ENCODE results near the gene FAR1. TPM values are rescaled to one million over a fixed set of nuclear protein-coding genes. Genes with fewer than 3 reads are reported as not detected.
"Not testable (repeated sequence)": the region's sequence is repeated elsewhere in the genome, so short reads cannot be mapped to it uniquely, and the experiment has no call there.

FAR1 gene
- polyA plus RNA-seq, 1 donor from 2014 or later, result 14.0 TPM

DNA sequence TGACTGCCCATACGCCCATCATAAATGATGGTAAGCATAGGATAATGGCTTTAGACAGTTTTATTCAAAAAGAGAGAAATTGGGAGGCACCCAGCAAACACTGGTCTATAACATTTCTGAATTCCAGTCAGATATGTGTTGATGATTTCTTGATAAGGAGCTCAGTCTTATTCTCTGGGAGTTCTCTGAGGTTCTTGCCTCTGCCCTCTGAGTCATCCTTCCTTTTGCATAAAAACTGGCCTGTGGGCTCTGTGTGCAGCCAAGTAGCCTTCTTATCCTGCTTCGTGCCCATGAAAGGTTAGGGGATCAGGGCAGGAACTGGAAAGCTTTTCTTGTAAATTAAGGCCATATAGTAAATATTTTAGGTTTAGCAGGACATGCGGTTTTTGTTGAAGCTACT, 48.9 kb downstream of the FAR1 start:
- peaks cover 16% of the 10 kb centered on the region for H3K36me3 Mint-ChIP-seq
- peaks cover 0 to 3% (median 0%) of the 10 kb centered on the region in 3 donors for H3K4me1 Mint-ChIP-seq
- no peak overlapping the region for H3K4me3 Mint-ChIP-seq
- no peaks in the 10 kb centered on the region for H3K9me3 Mint-ChIP-seq
- H3K27ac Mint-ChIP-seq, result no peak overlapping the region
- H3K27me3 Mint-ChIP-seq, result no peaks in the 10 kb centered on the region

DNA sequence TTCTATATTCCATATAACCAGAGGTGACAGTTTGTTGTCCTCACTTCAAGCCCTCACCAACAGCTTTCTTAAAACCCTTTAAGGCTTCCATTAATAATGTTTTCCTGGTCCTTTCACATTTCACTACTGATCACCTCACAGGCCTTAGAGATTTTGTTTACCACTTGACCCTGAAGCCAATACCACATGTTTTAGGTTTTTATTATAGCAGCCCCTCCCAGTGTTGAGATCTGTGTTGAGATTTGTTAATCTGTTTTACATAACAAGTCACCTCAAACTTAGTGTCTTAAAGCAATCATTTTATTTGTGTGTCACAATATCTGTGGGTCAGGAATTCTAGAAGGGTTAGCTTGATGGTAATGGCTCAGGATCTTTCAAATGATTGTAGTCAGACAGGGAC, 49.9 kb downstream of the FAR1 start:
- Mint-ChIP-seq H3K9me3 (no peaks in the 10 kb centered on the region), H3K4me1 (peaks cover 0 to 3% (median 0%) of the 10 kb centered on the region in 3 donors), H3K27me3 (no peaks in the 10 kb centered on the region), H3K4me3 (no peak overlapping the region), H3K36me3 (peaks cover 19% of the 10 kb centered on the region), H3K27ac (no peak overlapping the region)

GRCh38 chr11:13720940-13721339, 52.5 kb downstream of the FAR1 start:
- Mint-ChIP-seq H3K27ac (peak overlapping the region in 1 of 3 donors; percentile 20), H3K9me3 (no peaks in the 10 kb centered on the region), H3K27me3 (no peaks in the 10 kb centered on the region), H3K4me1 (no peaks in the 10 kb centered on the region), H3K36me3 (peaks cover 20% of the 10 kb centered on the region), H3K4me3 (no peak overlapping the region)

- Mint-ChIP-seq H3K36me3 (peaks cover 20% of the 10 kb centered on the region), H3K9me3 (no peaks in the 10 kb centered on the region), H3K27ac (no peak overlapping the region), H3K4me1 (no peaks in the 10 kb centered on the region), H3K4me3 (no peak overlapping the region), H3K27me3 (no peaks in the 10 kb centered on the region)
Measured at GRCh38 chr11:13721760-13722159, 53.3 kb downstream of the FAR1 start.

GRCh38 chr11:13726456-13726855, 58.0 kb downstream of the FAR1 start:
- Mint-ChIP-seq H3K27ac (no peak overlapping the region), H3K4me1 (no peaks in the 10 kb centered on the region), H3K9me3 (no peaks in the 10 kb centered on the region), H3K36me3 (peaks cover 15% of the 10 kb centered on the region), H3K4me3 (no peak overlapping the region), H3K27me3 (no peaks in the 10 kb centered on the region)

DNA sequence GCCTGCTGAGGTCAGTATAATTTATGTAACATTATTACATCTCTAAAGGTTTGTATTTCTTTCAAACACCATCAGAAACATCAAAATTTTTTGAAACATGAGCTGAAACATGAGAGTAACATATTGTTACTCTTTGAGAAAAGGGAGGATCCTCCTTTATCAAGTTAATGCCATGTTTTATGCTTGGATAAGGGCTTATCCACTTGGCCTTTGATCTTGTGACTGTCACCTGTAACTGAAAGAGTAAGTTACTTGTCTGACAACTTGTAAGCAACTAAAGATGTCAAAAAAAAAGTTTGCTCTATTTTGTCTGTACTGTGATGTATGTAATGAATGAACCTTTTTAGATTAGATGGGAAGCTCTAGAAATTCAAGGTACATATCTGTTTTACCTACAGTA, 59.6 kb downstream of the FAR1 start:
- Mint-ChIP-seq H3K9me3 (no peaks in the 10 kb centered on the region), H3K27ac (no peak overlapping the region), H3K4me1 (no peaks in the 10 kb centered on the region), H3K36me3 (peaks cover 10% of the 10 kb centered on the region), H3K27me3 (no peaks in the 10 kb centered on the region), H3K4me3 (no peak overlapping the region)

DNA sequence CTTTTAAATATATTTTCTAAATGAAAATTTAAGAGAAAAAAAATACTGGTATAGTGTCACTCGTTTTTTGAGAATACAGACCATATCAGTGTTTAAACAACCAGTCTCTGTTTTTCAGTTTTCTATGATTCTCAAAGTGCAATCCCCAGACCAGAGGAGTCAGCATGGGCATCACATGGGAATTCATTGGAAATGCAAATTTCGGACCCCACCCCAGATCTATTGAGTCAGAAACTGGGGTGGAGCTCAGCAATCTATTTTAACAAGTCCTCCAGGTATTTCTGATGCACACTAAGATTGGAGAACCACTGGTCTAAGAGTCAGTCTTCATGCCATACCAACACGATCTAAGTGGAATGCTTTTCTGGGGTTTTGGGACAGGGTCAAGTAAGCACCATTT, 66.1 kb downstream of the FAR1 start:
- no peak overlapping the region for H3K4me3 Mint-ChIP-seq
- H3K9me3 Mint-ChIP-seq, result no peaks in the 10 kb centered on the region
- no peaks in the 10 kb centered on the region for H3K27me3 Mint-ChIP-seq
- H3K4me1 Mint-ChIP-seq, result peaks cover 0 to 2% (median 0%) of the 10 kb centered on the region in 3 donors
- no peak overlapping the region for H3K27ac Mint-ChIP-seq
- H3K36me3 Mint-ChIP-seq, result no peaks in the 10 kb centered on the region

- H3K27me3 Mint-ChIP-seq, result peaks cover 21% of the 10 kb centered on the region
- H3K36me3 Mint-ChIP-seq, result no peaks in the 10 kb centered on the region
- no peaks in the 10 kb centered on the region for H3K4me1 Mint-ChIP-seq
- peaks cover 0 to 3% (median 0%) of the 10 kb centered on the region in 3 donors for H3K9me3 Mint-ChIP-seq
- H3K4me3 Mint-ChIP-seq, result no peak overlapping the region
- no peak overlapping the region for H3K27ac Mint-ChIP-seq
Measured at GRCh38 chr11:13745165-13745564, 76.7 kb downstream of the FAR1 start.

GRCh38 chr11:13753316-13753715, 84.8 kb downstream of the FAR1 start:
- not testable (repeated sequence) for H3K4me3 Mint-ChIP-seq, H3K27ac Mint-ChIP-seq, H3K4me1 Mint-ChIP-seq, H3K36me3 Mint-ChIP-seq, H3K9me3 Mint-ChIP-seq
- H3K27me3 Mint-ChIP-seq, result peaks cover 10% of the 10 kb centered on the region

DNA sequence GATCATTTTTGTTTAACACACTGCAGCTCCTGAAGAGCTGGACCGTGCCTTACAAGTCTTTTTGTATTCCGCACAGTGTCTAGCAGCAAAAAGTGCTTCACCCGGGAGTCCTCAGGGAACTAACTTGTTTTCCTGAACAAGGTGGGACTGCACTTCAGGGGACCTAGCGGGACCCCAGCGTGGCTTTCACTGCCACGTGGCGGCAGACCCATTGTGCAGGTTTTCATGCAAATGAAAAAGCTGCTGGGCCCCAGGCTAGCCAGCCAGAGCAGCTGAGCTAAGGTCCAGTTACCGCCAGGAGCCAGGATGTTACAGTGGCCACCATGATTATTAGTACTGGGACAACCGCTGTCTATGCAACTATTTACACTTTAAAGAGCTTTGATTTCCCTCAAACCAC, 90.6 kb downstream of the FAR1 start:
- Mint-ChIP-seq H3K27me3 (no peaks in the 10 kb centered on the region), H3K9me3 (no peaks in the 10 kb centered on the region), H3K4me1 (no peaks in the 10 kb centered on the region), H3K27ac (no peak overlapping the region), H3K4me3 (no peak overlapping the region), H3K36me3 (peaks cover 1% of the 10 kb centered on the region)

DNA sequence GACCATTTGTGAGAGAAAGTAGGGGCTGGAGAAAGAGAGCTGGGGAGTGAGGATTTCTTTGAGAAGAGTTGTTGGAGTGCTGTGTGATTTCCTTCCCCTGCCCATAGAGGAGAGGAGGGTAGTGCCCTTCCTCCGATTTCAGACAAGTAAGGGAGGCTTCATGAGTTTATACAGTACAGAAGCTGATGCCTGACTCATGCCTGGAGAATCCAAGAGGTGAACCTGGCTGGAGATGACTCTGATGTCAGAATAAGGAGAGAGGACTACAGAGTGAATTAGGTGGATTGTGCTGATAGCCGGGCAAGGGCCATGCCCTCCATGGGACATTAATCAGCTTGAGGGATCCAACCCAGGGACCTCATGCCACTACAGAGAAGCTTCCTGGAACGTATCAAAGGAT, 91.6 kb downstream of the FAR1 start:
- Mint-ChIP-seq H3K27ac (no peak overlapping the region), H3K9me3 (no peaks in the 10 kb centered on the region), H3K4me1 (no peaks in the 10 kb centered on the region), H3K36me3 (peaks cover 1% of the 10 kb centered on the region), H3K4me3 (no peak overlapping the region), H3K27me3 (peaks cover 3% of the 10 kb centered on the region)

- no peak overlapping the region for H3K4me3 Mint-ChIP-seq
- H3K27me3 Mint-ChIP-seq, result peaks cover 3% of the 10 kb centered on the region
- H3K9me3 Mint-ChIP-seq, result no peaks in the 10 kb centered on the region
- no peaks in the 10 kb centered on the region for H3K4me1 Mint-ChIP-seq
- peaks cover 1% of the 10 kb centered on the region for H3K36me3 Mint-ChIP-seq
- no peak overlapping the region for H3K27ac Mint-ChIP-seq
Measured at GRCh38 chr11:13761250-13761649, 92.8 kb downstream of the FAR1 start.

- peaks cover 1% of the 10 kb centered on the region for H3K36me3 Mint-ChIP-seq
- H3K27ac Mint-ChIP-seq, result no peak overlapping the region
- H3K9me3 Mint-ChIP-seq, result no peaks in the 10 kb centered on the region
Measured at GRCh38 chr11:13761716-13762115, 93.2 kb downstream of the FAR1 start.

GRCh38 chr11:13762718-13763117, 94.2 kb downstream of the FAR1 start:
- Mint-ChIP-seq H3K4me1 (no peaks in the 10 kb centered on the region), H3K36me3 (peaks cover 1% of the 10 kb centered on the region), H3K27me3 (peaks cover 3% of the 10 kb centered on the region), H3K9me3 (no peaks in the 10 kb centered on the region), H3K27ac (no peak overlapping the region), H3K4me3 (no peak overlapping the region)

More at GRCh38 chr11:13761716-13762115, 93.2 kb downstream of the FAR1 start:
- Mint-ChIP-seq H3K4me3 (no peak overlapping the region), H3K27me3 (peaks cover 3% of the 10 kb centered on the region), H3K4me1 (no peaks in the 10 kb centered on the region)

DNA sequence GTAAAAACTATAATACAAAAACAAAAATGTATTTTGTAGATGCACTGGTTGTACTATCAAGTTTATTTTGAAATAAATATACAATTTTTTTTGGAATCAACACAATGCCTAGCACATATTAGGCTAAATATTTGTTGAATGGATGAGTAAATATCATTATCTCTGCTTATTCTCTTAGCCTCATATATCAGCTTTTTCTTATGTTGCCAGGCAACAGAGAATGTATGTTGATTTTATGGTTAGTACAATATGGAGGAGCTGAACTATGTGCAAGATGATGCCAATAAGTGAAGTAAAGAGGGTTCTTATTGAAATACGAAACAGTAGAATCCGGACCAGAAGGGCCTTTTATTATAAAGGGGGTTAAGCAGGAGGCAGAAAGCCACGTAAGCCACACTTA, 94.9 kb downstream of the FAR1 start:
- no peak overlapping the region for H3K27ac Mint-ChIP-seq
- H3K27me3 Mint-ChIP-seq, result peaks cover 3% of the 10 kb centered on the region
- peaks cover 1% of the 10 kb centered on the region for H3K36me3 Mint-ChIP-seq
- H3K9me3 Mint-ChIP-seq, result no peaks in the 10 kb centered on the region
- no peak overlapping the region for H3K4me3 Mint-ChIP-seq
- no peaks in the 10 kb centered on the region for H3K4me1 Mint-ChIP-seq

GRCh38 chr11:13765886-13766285, 97.4 kb downstream of the FAR1 start:
- Mint-ChIP-seq H3K27me3 (peaks cover 3% of the 10 kb centered on the region), H3K27ac (no peak overlapping the region), H3K4me3 (no peak overlapping the region), H3K4me1 (no peaks in the 10 kb centered on the region), H3K36me3 (peaks cover 1% of the 10 kb centered on the region), H3K9me3 (no peaks in the 10 kb centered on the region)

DNA sequence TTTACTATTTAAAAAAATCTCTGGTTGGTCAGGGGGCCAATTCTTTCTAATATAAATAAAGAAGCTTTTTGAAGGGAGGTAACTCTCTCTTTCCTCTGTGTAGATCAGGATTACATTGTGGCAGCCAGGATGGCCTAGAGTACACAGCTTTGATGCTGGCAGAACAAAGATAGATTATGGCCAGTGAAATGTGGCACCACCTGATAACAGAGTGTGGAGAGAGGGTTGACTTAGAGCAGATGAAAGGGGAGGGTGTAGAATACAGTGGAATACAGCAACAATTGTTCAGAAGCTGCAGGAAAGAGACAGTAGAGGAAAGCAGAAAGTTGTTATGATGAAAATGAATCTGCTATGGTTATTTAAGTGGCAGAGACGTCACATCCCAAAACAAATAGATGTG, 99.0 kb downstream of the FAR1 start:
- H3K36me3 Mint-ChIP-seq, result no peaks in the 10 kb centered on the region
- no peak overlapping the region for H3K4me3 Mint-ChIP-seq
- peaks cover 0 to 1% (median under 1%) of the 10 kb centered on the region in 3 donors for H3K4me1 Mint-ChIP-seq
- H3K27ac Mint-ChIP-seq, result no peak overlapping the region
- peaks cover 3% of the 10 kb centered on the region for H3K27me3 Mint-ChIP-seq
- no peaks in the 10 kb centered on the region for H3K9me3 Mint-ChIP-seq
